Measurements from ENCODE around the gene PGK1. TPM values are rescaled to one million over a fixed set of nuclear protein-coding genes. Genes with fewer than 3 reads are reported as not detected.
"Not testable (repeated sequence)": the region's sequence is repeated elsewhere in the genome, so short reads cannot be mapped to it uniquely, and the experiment has no call there.

PGK1 gene
- total RNA-seq, 1 donor from 2014 or later: 1,177 TPM

GRCh38 chrX:78116365-78116764, 12.3 kb downstream of the PGK1 start:
- no peak for DNase-seq (ENCODE audit: low read depth)

GRCh38 chrX:78116766-78117165, 12.7 kb downstream of the PGK1 start:
- no peak for DNase-seq (ENCODE audit: low read depth)

- DNase-seq (ENCODE audit: low read depth): no peak
Observed at GRCh38 chrX:78118628-78119027, 14.6 kb downstream of the PGK1 start.

DNA sequence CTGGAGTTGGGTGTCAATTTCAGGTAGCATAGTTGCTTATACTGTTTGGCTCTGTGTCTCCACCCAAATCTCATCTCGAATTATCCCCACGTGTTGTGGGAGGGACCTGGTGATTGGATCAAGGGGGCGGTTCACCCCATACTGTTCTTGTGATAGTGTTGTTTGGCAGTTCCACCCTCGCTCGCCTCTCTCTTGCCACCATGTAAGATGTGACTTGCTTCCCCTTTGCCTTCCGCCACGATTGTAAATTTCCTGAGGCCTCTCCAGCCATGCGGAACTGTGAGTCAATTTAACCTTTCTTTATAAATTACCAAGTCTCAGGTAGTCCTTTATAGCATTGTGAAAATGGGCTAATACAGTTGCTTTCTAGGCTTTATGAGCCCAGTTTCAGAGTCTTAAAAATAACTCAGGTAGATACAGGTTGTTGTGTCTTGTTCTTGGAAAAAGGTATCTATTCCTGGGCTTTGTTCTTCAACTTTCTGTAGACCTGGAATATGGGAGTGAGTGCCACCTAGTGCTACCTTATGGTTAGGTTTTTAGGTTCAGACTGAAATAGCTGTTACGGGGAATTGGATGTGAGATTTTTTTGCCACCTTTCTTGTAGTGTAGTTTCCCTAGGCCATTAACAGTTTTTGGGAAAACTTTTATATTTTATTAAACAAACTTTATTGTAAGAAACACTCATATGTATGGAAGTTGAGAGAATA, 15.6 kb downstream of the PGK1 start:
- DNase-seq (ENCODE audit: low read depth): peak; percentile 15

DNA sequence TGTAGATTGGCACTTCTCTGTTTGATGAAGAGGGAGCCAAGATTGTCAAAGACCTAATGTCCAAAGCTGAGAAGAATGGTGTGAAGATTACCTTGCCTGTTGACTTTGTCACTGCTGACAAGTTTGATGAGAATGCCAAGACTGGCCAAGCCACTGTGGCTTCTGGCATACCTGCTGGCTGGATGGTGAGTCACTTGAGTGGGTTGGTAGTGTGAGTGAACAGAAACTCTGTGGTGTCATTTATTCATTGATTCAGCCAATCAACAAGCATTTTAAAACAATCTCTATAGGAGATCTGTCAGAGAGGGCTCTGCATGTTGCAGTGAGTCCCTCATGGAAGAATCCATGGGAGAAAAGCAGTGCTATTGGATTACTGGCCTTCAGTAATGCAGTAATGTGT, 19.1 kb downstream of the PGK1 start:
- DNase-seq (ENCODE audit: low read depth): peak; percentile 68

- DNase-seq (ENCODE audit: low read depth): no peak
Observed at GRCh38 chrX:78124307-78124706, 20.3 kb downstream of the PGK1 start.

DNA sequence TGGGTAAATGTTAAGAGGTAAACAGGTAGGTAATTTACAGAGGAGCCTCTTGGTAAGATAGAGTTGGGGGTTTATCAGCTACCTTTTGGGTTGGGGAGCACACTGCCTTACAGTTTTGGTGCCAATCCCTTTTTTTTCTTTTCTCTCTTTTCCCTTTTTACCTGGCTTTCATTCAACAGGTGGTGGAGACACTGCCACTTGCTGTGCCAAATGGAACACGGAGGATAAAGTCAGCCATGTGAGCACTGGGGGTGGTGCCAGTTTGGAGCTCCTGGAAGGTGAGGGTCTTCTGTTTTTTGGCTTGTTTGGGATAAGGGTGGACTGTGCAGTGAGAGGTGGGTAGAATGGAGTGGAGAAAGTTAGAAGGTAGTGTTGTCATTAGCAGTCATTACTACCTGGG, 21.1 kb downstream of the PGK1 start:
- DNase-seq (ENCODE audit: low read depth): no peak

DNA sequence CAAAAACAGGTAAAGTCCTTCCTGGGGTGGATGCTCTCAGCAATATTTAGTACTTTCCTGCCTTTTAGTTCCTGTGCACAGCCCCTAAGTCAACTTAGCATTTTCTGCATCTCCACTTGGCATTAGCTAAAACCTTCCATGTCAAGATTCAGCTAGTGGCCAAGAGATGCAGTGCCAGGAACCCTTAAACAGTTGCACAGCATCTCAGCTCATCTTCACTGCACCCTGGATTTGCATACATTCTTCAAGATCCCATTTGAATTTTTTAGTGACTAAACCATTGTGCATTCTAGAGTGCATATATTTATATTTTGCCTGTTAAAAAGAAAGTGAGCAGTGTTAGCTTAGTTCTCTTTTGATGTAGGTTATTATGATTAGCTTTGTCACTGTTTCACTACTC, 21.7 kb downstream of the PGK1 start:
- not testable (repeated sequence) for DNase-seq (ENCODE audit: low read depth)

DNA sequence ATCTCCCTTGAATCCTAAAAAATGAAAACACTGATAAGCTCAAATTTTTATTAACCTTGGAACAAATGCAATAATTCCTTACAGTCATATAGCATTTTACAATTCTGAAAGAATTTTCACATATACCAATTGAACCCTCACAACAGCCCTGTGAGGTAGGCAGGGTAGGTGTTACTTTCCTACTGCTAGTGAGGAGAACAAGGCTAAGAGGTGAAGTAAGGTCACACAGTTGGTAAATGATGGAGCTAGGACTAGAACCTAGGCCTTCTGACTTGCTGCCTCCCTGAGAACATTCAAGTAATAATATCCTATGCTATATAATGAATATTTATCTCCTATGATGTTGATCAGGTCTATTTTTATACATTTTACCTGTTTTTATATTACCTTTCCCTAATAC, 25.7 kb downstream of the PGK1 start:
- no peak for DNase-seq (ENCODE audit: low read depth)

- no peak for DNase-seq (ENCODE audit: low read depth)
Observed at GRCh38 chrX:78130396-78130795, 26.3 kb downstream of the PGK1 start.

- no peak for DNase-seq (ENCODE audit: low read depth)
Observed at GRCh38 chrX:78131117-78131516, 27.1 kb downstream of the PGK1 start.

DNA sequence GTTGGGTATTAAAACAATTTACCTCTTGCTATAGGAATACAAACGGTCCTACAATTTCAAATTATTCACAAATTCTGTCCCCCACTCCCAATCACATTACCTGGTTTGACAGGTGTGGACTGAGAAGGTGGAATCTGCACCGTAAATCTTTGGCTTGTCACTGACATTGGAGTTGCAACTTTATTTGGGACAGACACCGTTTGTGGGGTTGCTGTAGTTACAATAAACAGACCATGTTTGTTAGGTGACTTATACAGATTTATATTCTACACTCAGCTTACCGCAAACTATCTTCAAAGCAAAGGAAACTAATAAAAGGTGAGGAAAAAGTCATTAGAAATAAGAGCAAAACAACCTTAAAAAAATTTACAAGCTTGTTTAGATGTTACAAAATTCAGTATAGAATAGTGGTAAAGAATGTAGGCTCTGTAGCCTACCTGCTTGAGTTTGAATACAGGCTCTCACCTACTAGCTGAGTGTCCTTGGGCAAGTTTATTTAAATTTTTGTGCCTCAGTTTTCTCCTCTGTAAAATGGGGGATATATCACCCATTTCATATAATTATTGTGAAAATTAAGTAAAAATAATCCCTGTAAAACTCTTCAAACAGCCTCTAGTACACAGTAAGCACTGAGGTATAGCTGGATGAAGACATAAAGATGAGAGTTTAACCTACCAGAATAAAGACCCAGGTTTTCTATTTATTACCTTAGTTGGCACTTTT, 29.4 kb downstream of the PGK1 start:
- no peak for DNase-seq (ENCODE audit: low read depth)

DNA sequence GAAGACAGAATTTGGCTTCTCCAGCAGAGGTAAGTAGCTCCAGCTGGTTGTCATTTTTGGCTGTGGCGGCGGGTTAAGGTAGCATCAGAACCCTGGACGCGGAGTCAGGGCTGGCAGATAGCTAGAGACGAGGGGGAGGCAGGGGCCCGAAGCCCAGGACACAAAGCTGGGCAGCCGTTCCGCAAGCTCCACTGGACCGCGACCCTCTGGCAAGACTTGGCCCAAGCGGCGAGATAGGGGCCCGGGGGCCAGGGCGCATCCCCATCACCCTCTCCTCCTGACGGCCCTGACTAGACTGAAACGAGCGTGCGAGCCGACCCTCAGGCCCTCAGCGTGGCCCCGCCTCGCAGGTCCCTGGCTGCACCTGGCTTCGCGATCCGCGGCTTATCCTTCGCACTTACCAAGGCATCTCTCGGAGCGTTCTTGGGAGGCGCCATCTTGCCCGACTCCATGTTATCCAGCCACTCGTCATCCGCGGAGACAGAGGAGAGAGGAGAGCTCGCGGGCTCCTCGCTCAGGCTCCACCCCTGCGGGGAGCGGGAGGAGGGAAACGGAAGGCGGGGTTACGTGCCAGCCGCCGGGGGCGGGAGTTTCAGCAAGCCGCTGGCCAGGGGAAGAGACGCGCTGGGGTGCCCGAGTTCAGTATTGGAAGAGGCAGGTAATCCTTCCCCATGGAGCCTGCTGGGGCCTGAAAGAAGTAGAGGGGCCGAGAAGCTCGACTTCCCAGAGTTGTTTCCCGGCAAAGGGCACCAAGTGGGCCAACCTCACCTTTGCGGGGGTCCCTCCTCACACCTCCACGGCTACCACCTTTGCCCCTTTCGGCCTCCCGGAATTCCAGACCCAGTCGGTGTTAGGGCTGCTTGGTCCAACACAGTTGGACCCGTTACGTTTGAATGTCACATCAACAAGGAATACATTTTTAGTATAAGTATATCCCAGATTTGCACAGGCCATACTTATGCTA, 35.4 kb downstream of the PGK1 start, which contains the start of gene TAF9B:
TAF9B (minus strand) TSS at position 491 of the 964 bp plus-strand sequence; CDS start at position 452, 39 bp downstream.
- peak; percentile 62 for DNase-seq (ENCODE audit: low read depth)

DNA sequence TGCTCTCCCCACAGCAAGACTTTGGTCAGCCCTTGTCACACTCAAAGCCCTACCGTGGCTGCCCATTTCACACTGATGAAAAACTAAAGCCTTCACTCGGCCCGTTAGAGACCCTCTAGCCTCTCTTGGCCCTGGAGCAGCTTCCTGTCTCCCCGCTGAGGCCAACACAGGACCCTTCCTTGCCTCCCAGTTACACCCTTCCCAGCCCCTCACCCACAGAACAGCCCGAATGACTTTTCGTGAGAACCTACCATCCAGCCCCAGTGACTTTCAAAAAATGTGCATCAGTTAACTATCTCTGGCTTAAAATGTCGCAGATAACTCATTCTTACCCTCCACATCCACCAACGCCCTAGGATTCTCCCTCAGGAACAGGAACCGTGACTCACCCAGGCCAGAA, 36.2 kb downstream of the PGK1 start:
- no peak for DNase-seq (ENCODE audit: low read depth)

- not testable (repeated sequence) for DNase-seq (ENCODE audit: low read depth)
Observed at GRCh38 chrX:78147002-78147540, 43.0 kb downstream of the PGK1 start.

GRCh38 chrX:78157373-78157772, 53.3 kb downstream of the PGK1 start:
- DNase-seq (ENCODE audit: low read depth): not testable (repeated sequence)

- not testable (repeated sequence) for DNase-seq (ENCODE audit: low read depth)
Observed at GRCh38 chrX:78157846-78158245, 53.8 kb downstream of the PGK1 start.

- not testable (repeated sequence) for DNase-seq (ENCODE audit: low read depth)
Observed at GRCh38 chrX:78160711-78161110, 56.7 kb downstream of the PGK1 start.

GRCh38 chrX:78163175-78163574, 59.1 kb downstream of the PGK1 start:
- DNase-seq (ENCODE audit: low read depth): not testable (repeated sequence)

GRCh38 chrX:78165425-78165824, 61.4 kb downstream of the PGK1 start:
- DNase-seq (ENCODE audit: low read depth): no peak

DNA sequence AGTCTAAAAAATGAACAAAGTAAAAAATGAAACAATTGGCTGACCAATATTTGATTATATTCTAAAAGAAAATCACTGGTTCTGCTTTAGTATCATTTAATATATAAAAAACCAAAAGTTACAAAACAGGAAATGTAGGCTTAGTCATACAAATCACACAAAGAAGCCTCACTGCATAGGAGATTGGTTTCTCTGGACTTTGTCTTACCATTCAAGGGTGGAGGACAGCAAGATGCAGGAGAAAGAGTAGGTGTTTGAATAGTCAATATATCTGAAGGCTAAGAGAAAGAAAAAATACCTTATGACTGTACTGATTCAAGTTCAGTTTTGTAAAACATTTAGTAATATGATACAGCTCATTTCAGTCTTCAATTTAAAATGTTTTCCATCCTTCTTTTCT, 64.0 kb downstream of the PGK1 start:
- peak; percentile 10 for DNase-seq (ENCODE audit: low read depth)

All from renal cortical epithelial cell (primary cell).